G401 (cell line): ENCODE measurements around the gene SMARCAL1. TPM values are rescaled to one million over a fixed set of nuclear protein-coding genes. Genes with fewer than 3 reads are reported as not detected.
A peak's percentile ranks its signal among the peaks of the same experiment; 100 is the strongest.

Experiments
- DNase-seq: peaks from one replicate; pipeline ENCODE4 v3.0.0-alpha.2; 2015; ENCODE audit warnings: low spot score
- in situ Hi-C: cut with HindIII; loops from 2 replicates; pipeline ENCODE4 v1.10.0; 2016; ENCODE audit warnings: low sequenced_read_pairs, mixed read lengths
- total RNA-seq: library from RNA; depleted of rRNA; stranded (reverse); fragments of >200 nt; shearing (Covaris generic); gene quantifications from 2 replicates; pipeline ENCODE4 v1.2.3, GENCODE V29; 2014

The SMARCAL1 gene
- total RNA-seq, 1 experiment from 2014 or later: 12.6 TPM

DNA sequence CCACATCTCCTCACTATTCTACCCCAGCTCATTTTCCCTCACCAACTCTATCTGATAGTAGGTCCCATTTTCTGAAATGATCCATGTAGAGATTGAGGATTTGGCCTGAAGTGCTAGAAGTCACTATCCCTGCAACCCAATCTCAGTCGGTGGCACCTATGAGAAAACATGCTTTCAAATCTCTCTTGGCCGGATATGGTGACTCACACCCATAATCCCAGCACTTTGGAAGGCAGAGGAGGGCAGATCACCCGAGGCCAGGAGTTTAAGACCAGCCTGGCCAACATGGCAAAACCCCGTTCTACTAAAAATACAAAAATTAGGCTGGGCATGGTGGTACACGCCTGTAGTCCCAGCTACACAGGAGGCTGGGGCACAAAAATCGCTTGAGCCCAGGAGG is 20.9 kb upstream of the SMARCAL1 start:
- DNase-seq: no peak
- in situ Hi-C loops: no loop called here

DNA sequence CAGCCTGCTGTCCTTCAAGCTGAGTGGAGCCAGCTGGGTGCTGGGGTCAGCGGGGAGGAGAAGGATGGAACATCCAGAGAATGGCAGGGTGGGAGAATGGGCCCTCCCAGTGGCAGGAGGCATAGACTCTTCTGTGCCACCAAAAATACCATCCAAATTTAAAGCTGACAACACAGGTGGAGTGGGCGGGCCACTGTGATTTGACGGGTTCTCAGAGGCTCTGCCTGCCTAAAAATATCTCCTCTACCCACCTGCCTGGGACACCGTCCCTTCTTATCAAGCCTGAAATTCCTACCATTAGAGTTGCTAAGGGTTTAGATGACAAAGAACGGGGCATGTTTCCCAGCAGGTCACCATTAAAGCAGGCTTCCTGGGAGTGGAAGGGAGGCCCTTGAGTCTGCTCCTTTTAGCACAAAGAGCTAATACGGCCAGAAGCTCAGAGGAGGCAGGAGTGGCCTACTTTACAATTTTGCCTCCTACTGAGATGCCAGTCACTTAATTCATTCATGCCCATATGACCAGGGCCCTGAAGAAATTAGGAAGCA is 20.2 kb upstream of the SMARCAL1 start:
- peak; percentile 25 for DNase-seq
- in situ Hi-C loops: no loop called here

DNA sequence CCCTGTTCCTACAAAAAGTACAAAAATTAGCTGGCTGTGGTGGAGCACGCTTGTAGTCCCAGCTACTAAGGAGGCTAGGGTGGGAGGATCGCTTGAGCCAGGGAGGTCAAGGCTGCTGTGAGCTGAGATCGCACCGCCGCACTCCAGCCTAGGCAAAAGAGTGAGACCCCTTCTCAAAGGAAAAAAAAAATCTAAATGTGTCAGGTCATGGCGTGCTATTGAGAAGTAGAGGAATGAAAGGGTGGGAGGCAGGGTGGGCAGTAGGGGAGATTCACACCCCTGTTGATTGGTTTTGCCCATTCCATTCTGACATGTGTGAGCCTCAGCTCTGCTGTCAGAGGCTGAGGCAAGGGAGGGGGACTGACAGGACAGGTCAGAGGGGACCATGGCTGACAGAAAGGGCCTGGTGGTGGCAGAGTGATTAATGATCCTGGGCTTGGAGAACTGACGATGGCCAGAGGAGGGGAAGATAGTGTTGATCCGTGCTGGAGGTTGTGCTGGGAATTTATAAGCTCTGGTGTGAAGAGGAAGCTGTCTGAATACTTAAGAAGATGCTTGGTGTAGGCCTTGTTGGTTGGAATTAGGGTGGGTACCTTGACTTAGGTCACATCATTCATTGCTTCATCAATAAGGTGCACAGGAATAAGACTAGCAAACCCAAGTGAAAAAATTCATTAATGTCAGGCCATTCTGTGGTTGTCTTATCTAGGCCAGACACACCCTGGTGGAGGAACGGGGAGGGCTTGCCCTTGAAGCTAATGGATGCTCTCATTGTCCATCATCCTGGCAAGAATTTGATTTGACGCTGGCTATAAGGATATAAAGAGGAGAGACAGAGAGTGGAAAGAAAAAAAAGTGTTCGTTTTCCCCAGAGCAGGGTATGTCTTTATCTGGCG is 19.1 kb upstream of the SMARCAL1 start:
- in situ Hi-C loops: no loop called here
- no peak for DNase-seq

- DNase-seq: no peak
- in situ Hi-C loops: no loop called here
These were observed 17.4 kb upstream of the SMARCAL1 start for GRCh38 chr2:216394881-216395280.

DNA sequence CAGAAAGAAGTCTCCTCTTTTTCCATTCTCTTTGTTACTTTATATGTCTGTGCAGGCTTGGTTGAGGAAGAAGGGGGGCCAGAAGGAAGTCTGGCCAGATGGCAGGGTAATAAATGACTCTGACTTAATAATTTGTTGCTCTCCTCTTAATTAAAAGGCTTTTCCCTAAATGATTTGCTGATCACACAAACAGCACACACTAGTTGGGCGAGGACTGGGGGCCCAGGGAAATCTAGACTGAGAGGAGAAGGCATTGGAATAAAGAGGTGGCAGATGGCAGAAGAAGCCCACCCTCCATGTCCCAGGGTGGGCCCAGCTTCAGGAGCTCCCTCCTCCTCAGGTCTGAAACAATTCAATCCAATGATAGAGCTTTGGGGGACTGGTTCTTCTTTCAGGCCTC is 12.7 kb upstream of the SMARCAL1 start:
- in situ Hi-C loops: no loop called here
- DNase-seq: no peak

- in situ Hi-C loops: no loop called here
These were observed 9.5 kb upstream of the SMARCAL1 start for GRCh38 chr2:216402751-216403150.

GRCh38 chr2:216404010-216404618 is 8.2 kb upstream of the SMARCAL1 start:
- in situ Hi-C loops: no loop called here
- DNase-seq: peak; percentile 22

More at GRCh38 chr2:216402751-216403150, 9.5 kb upstream of the SMARCAL1 start:
- DNase-seq: no peak

- DNase-seq: no peak
- in situ Hi-C loops: no loop called here
These were observed 6.7 kb upstream of the SMARCAL1 start for GRCh38 chr2:216405588-216405987.

DNA sequence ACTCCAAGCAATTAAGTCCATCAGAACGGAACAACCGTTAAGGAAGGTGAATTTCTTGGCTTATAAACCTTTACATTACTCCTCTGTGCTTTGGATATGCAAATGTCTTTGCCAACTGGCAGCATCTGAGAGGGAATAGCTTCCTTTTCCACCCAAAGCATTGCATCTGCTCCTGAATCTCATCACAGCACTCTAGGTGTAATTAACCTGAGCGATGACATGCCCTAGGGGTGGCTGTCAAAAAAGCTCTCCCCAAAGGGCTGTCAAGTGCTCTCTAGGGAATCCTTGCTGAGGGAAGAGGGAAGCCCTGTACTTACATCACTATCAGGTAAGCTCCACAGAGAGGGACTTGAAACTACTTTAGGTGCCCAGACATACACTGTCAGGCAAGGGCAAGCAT is 5.5 kb upstream of the SMARCAL1 start:
- in situ Hi-C loops: no loop called here
- DNase-seq: no peak

GRCh38 chr2:216408426-216409290 is 3.6 kb upstream of the SMARCAL1 start:
- DNase-seq: peak; percentile 77

DNA sequence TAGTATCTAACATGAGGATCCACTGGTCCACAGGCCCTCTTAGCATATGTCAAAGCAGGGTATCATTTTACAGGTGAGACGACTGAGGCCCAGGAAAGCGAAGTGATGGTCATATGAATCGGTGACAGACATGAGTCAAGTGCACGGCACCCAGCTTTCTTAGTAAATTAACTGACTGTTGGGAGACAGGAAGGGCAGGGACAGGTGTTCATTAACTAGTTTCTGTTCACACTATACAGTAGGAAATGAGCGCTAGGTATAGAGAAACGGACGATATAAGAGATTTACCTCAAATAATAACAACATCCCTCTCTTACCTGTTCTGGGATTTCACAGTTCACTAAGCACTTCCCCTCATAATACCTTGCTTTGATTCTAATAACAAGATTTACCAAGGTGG is 1.7 kb upstream of the SMARCAL1 start:
- in situ Hi-C loops: no loop called here
- no peak for DNase-seq

More at GRCh38 chr2:216408426-216409290, 3.6 kb upstream of the SMARCAL1 start:
- in situ Hi-C loops: no loop called here

DNA sequence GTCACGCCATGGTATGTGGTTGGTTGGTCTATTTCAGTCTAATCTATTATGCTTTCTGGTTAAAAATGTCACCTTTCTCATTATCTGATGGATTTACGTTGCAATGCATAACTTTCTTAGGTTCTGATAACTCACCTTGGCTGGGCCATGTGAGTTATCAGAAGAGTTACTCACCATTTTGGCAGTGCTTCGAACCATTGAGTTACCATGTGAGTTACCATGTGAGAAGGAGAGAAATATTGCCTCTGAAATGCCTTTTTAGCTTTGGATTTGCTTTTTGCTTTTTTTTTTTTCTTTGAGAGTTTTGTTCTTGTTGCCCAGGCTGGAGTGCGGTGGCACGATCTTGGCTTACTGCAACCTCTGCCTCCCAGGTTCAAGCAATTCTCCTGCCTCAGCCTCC is 1.6 kb downstream of the SMARCAL1 start:
- in situ Hi-C loops: no loop called here
- DNase-seq: no peak

DNA sequence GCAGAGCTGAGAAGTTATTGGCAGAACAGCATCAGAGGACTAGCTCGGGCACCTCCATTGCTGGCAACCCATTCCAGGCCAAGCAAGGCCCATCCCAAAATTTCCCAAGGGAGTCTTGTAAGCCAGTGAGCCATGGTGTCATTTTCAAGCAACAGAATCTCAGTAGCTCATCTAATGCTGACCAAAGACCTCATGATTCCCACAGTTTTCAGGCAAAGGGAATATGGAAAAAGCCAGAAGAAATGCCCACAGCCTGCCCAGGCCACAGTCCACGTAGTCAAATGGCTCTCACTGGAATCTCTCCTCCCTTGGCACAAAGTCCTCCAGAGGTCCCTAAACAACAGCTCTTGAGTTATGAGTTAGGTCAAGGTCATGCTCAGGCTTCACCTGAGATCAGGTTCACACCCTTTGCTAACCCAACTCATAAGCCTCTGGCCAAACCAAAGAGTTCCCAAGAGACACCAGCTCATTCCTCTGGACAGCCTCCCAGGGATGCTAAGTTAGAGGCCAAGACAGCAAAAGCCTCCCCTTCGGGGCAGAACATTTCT is 2.6 kb downstream of the SMARCAL1 start:
- in situ Hi-C loops: no loop called here
- no peak for DNase-seq

- no peak for DNase-seq
- in situ Hi-C loops: no loop called here
These were observed 3.3 kb downstream of the SMARCAL1 start for GRCh38 chr2:216415541-216415940.

GRCh38 chr2:216416571-216417307 is 4.5 kb downstream of the SMARCAL1 start:
- DNase-seq: no peak
- in situ Hi-C loops: no loop called here

DNA sequence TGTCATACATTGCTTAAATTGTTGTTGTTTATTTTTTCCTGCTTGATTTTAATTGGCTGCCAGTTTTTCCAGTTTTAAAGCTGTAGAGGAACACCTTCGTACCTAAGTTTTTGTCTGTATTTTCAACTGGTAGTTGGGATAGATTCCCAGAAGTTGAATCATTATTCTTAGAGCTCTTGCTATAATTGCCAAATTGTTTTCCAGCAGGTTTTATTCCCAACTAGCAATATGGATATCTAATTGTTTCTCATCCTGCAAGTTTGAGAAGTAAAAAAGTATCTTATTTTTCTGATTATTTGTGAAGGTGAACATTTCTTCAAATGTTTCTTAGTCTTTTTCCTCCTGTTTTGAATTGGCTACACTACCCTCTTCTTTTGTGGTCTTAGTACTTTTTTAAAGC is 6.7 kb downstream of the SMARCAL1 start:
- in situ Hi-C loops: no loop called here
- no peak for DNase-seq

DNA sequence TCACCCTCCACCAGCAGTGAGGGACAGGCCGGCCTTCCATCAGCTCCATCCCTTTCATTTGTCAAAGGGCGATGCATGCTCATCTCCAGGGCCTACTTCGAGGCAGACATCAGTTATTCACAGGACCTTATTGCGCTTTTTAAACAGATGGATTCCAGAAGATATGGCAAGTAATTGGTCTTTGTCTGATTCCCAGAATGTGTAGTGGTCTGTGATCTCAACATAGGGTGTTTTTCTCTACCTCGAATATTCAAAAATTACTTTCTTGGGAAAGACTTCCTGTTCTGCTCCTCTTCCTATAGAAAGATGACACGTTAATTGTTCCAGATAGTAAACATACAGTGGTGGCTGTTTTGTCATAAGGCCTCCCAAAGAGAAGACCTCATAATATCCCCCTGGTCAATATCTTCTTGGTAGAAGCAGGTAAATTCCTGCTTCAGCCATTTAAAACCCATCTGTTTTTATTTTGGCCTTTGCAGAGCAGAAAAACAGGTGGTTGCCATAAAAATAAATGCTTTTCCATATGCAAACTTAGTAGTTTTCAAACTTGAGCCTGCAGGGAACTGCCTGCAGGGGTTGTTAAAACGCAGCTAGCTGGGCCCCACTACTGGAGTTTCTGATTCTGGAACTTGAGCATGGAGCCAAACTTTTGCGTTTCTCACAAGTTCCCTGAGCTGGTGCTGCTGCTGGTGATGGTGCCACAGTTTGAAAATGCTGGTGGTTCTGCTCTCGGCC is 8.2 kb downstream of the SMARCAL1 start:
- DNase-seq: no peak
- in situ Hi-C loops: no loop called here

- in situ Hi-C loops: no loop called here
- no peak for DNase-seq
These were observed 10.8 kb downstream of the SMARCAL1 start for GRCh38 chr2:216423071-216423470.
